ENCODE measurements around the gene PPM1H. TPM values are rescaled to one million over a fixed set of nuclear protein-coding genes. Genes with fewer than 3 reads are reported as not detected.
A peak's percentile ranks its signal among the peaks of the same experiment; 100 is the strongest.
"Not testable (repeated sequence)": the region's sequence is repeated elsewhere in the genome, so short reads cannot be mapped to it uniquely, and the experiment has no call there.

PPM1H gene
- total RNA-seq, 4 donors from 2014 or later = 0.09 to 7.6 (median 0.76) TPM; not detected in 1

- peaks cover 3 to 22% (median 10%) of the 10 kb centered on the region in 3 donors for H3K4me1 ChIP-seq
- no peaks in the 10 kb centered on the region for H3K27me3 ChIP-seq
- no peak for DNase-seq
- H3K4me3 ChIP-seq = no peak overlapping the region
- intact Hi-C loops (cut with DNase I) = no loop called here
- H3K27ac ChIP-seq = no peak overlapping the region
- no peaks in the 10 kb centered on the region for H3K36me3 ChIP-seq
- no peak for TF ChIP-seq POLR2A (IDR thresholded peaks at IDR 0.05)
- TF ChIP-seq, protein P1, sequence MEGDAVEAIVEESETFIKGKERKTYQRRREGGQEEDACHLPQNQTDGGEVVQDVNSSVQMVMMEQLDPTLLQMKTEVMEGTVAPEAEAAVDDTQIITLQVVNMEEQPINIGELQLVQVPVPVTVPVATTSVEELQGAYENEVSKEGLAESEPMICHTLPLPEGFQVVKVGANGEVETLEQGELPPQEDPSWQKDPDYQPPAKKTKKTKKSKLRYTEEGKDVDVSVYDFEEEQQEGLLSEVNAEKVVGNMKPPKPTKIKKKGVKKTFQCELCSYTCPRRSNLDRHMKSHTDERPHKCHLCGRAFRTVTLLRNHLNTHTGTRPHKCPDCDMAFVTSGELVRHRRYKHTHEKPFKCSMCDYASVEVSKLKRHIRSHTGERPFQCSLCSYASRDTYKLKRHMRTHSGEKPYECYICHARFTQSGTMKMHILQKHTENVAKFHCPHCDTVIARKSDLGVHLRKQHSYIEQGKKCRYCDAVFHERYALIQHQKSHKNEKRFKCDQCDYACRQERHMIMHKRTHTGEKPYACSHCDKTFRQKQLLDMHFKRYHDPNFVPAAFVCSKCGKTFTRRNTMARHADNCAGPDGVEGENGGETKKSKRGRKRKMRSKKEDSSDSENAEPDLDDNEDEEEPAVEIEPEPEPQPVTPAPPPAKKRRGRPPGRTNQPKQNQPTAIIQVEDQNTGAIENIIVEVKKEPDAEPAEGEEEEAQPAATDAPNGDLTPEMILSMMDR (IDR thresholded peaks at IDR 0.05) = no peak
- no peaks in the 10 kb centered on the region for H3K9me3 ChIP-seq
- 95 to 97% methylated on average over 11 of the region's 11 CpGs for WGBS, 2 donors
Observed at GRCh38 chr12:62737188-62737587, 197.8 kb downstream of the PPM1H start.

DNA sequence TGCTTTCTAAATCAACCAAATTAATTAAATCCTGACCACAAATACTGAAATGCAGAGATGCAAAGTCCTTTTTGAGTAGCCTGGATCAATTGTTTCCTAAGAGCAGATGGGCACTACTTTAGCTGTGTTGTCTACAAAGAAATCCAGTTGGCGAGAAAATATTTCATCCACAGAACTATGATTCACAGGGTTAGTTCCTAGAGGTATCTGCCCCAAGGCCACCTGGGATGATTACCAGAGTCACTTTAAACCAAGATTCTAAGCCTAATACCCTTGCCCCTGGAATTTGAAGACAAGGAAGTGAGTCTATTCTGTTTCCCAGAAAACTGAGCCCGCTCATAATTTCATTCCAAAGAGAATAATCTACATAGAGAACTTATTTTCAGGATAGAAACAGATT is 198.4 kb downstream of the PPM1H start:
- no peak for TF ChIP-seq POLR2A (IDR thresholded peaks at IDR 0.05)
- TF ChIP-seq, protein P1 (IDR thresholded peaks at IDR 0.05) = no peak
- Histone ChIP-seq H3K27ac (no peak overlapping the region), H3K36me3 (no peaks in the 10 kb centered on the region), H3K4me1 (peaks cover 9 to 28% (median 16%) of the 10 kb centered on the region in 3 donors), H3K27me3 (no peaks in the 10 kb centered on the region), H3K9me3 (no peaks in the 10 kb centered on the region), H3K4me3 (no peak overlapping the region)
- intact Hi-C loops (cut with DNase I) = no loop called here
- 66 to 75% methylated on average over 2 of the region's 2 CpGs for WGBS, 2 donors
- no peak for DNase-seq

- H3K27ac ChIP-seq = peak overlapping the region; percentile 24 to 69 (median 56)
Observed at GRCh38 chr12:62732861-62733427, 202.0 kb downstream of the PPM1H start.

DNA sequence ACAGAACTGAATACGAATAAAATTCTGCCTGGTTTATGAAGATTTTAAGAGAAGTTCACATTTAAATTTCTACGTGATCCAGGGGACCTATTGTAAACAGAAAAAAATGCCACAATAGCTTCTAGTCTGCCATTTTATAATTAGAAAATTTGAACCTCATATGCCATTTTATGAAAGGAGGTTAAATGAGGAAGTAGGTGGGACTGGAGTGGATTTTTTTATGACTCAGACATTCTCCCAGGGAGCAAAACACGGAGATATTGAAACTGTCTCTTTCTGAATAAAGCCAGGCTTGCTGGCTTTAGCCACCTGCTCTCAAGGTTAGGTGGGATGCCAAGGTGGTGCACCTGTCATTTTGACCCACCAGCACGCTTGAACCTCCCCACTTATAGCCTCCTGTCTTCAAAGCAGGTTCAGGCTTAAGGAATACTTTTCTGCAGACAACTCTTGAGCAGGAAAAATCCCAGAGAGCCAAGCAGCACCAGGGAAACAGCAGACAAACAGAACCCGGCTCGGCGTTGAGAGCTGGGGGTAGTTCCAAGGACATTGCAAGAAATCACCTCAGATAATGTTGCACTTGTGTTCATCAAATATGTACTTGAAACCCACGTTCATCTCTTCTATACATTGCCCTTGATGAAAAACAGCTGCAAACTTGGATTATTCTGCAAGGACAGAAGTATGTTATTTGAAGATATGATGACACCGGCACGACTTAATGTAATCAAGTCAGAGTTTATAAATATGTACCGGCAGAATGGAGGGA is 203.7 kb downstream of the PPM1H start:
- TF ChIP-seq, protein P1 (IDR thresholded peaks at IDR 0.05) = no peak
- TF ChIP-seq POLR2A (IDR thresholded peaks at IDR 0.05) = no peak
- no peaks in the 10 kb centered on the region for H3K27me3 ChIP-seq
- intact Hi-C loops (cut with DNase I) = no loop called here
- WGBS, 2 donors = 32 to 53% methylated on average over 11 of the region's 11 CpGs
- H3K4me3 ChIP-seq = no peak overlapping the region
- H3K9me3 ChIP-seq = no peaks in the 10 kb centered on the region
- peak overlapping the region; percentile 45 to 69 (median 50) for H3K27ac ChIP-seq
- H3K36me3 ChIP-seq = no peaks in the 10 kb centered on the region
- DNase-seq = no peak
- H3K4me1 ChIP-seq = peaks cover 9 to 62% (median 32%) of the 10 kb centered on the region in 3 donors

More at GRCh38 chr12:62732861-62733427, 202.0 kb downstream of the PPM1H start:
- Histone ChIP-seq H3K27me3 (no peaks in the 10 kb centered on the region), H3K4me3 (no peak overlapping the region), H3K9me3 (no peaks in the 10 kb centered on the region), H3K36me3 (no peaks in the 10 kb centered on the region), H3K4me1 (peaks cover 9 to 62% (median 32%) of the 10 kb centered on the region in 3 donors)
- no peak for DNase-seq
- intact Hi-C loops (cut with DNase I) = no loop called here
- TF ChIP-seq, protein P1 (IDR thresholded peaks at IDR 0.05) = no peak
- TF ChIP-seq POLR2A (IDR thresholded peaks at IDR 0.05) = no peak
- 49 to 54% methylated on average over 7 to 8 of the region's 8 CpGs for WGBS, 2 donors

GRCh38 chr12:62730649-62731048 is 204.3 kb downstream of the PPM1H start:
- intact Hi-C loops (cut with DNase I) = no loop called here

GRCh38 chr12:62729579-62730544 is 205.1 kb downstream of the PPM1H start:
- H3K4me3 ChIP-seq; intact Hi-C loops (cut with DNase I); H3K9me3 ChIP-seq; H3K36me3 ChIP-seq; DNase-seq; H3K27me3 ChIP-seq: not testable (repeated sequence)
- 85 to 88% methylated on average over 13 of the region's 13 CpGs for WGBS, 2 donors
- Histone ChIP-seq H3K27ac (peak overlapping the region in 3 of 4 donors; percentile 45 to 69 (median 68)), H3K4me1 (peaks cover 9 to 73% (median 42%) of the 10 kb centered on the region in 3 donors)

More at GRCh38 chr12:62730649-62731048, 204.3 kb downstream of the PPM1H start:
- peak overlapping the region in 3 of 4 donors; percentile 36 to 69 (median 45) for H3K27ac ChIP-seq
- H3K36me3 ChIP-seq = no peaks in the 10 kb centered on the region
- no peaks in the 10 kb centered on the region for H3K9me3 ChIP-seq
- no peak for DNase-seq
- H3K27me3 ChIP-seq = no peaks in the 10 kb centered on the region
- no peak for TF ChIP-seq POLR2A (IDR thresholded peaks at IDR 0.05)
- TF ChIP-seq, protein P1 (IDR thresholded peaks at IDR 0.05) = no peak
- WGBS, 2 donors = 58 to 62% methylated on average over 2 of the region's 2 CpGs
- H3K4me3 ChIP-seq = no peak overlapping the region
- H3K4me1 ChIP-seq = peaks cover 9 to 65% (median 35%) of the 10 kb centered on the region in 3 donors
